Hematopoietic multipotent progenitor cell treated with erythropoietin and hydrocortisone succinate and interleukin-3 and kit ligand, for 17 days (in vitro differentiated cells): ENCODE measurements around the gene CACNA1G.

Experiments used
- DNase-seq: peaks from one replicate; pipeline ENCODE4 v3.0.0-alpha.2; 2015; ENCODE audit warnings: low spot score

The CACNA1G gene

GRCh38 chr17:50568659-50569058 lies 8.1 kb downstream of the CACNA1G start:
- DNase-seq: no peak

GRCh38 chr17:50569592-50569991 lies 9.1 kb downstream of the CACNA1G start:
- DNase-seq: no peak

GRCh38 chr17:50570032-50570431 lies 9.5 kb downstream of the CACNA1G start:
- no peak for DNase-seq

- no peak for DNase-seq
Observed at GRCh38 chr17:50570528-50570927, 10.0 kb downstream of the CACNA1G start.

- DNase-seq: no peak
Observed at GRCh38 chr17:50571681-50572080, 11.2 kb downstream of the CACNA1G start.

GRCh38 chr17:50572541-50572940 lies 12.0 kb downstream of the CACNA1G start:
- DNase-seq: no peak

GRCh38 chr17:50573866-50574611 lies 13.5 kb downstream of the CACNA1G start:
- DNase-seq: no peak

GRCh38 chr17:50575581-50576210 lies 15.2 kb downstream of the CACNA1G start:
- no peak for DNase-seq

- DNase-seq: no peak
Observed at GRCh38 chr17:50576864-50577263, 16.3 kb downstream of the CACNA1G start.

GRCh38 chr17:50577451-50577954 lies 17.0 kb downstream of the CACNA1G start:
- no peak for DNase-seq

- DNase-seq: no peak
Observed at GRCh38 chr17:50578173-50578572, 17.7 kb downstream of the CACNA1G start.

- no peak for DNase-seq
Observed at GRCh38 chr17:50579399-50579798, 18.9 kb downstream of the CACNA1G start.

- no peak for DNase-seq
Observed at GRCh38 chr17:50580646-50581045, 20.1 kb downstream of the CACNA1G start.

- DNase-seq: no peak
Observed at GRCh38 chr17:50581316-50581715, 20.8 kb downstream of the CACNA1G start.

GRCh38 chr17:50582741-50583140 lies 22.2 kb downstream of the CACNA1G start:
- DNase-seq: no peak

GRCh38 chr17:50583641-50584040 lies 23.1 kb downstream of the CACNA1G start:
- no peak for DNase-seq

- no peak for DNase-seq
Observed at GRCh38 chr17:50584116-50584515, 23.6 kb downstream of the CACNA1G start.

GRCh38 chr17:50584749-50585148 lies 24.2 kb downstream of the CACNA1G start:
- DNase-seq: no peak

GRCh38 chr17:50585346-50585745 lies 24.8 kb downstream of the CACNA1G start:
- no peak for DNase-seq

- no peak for DNase-seq
Observed at GRCh38 chr17:50585891-50586290, 25.4 kb downstream of the CACNA1G start.

GRCh38 chr17:50586421-50587247 lies 26.1 kb downstream of the CACNA1G start:
- no peak for DNase-seq

GRCh38 chr17:50587571-50587970 lies 27.1 kb downstream of the CACNA1G start:
- no peak for DNase-seq
